GM18868 (cell line): ENCODE data around the gene HSPBP1.
"Not testable (repeated sequence)": the region's sequence is repeated elsewhere in the genome, so short reads cannot be mapped to it uniquely, and the experiment has no call there.

Source experiments
- ATAC-seq: cut with Tn5 transposase; IDR thresholded peaks from one replicate; pipeline ENCODE4 v1.9.1; 2021; ENCODE audit warnings: mild to moderate bottlenecking, moderate library complexity; ENCODE audit not compliant: unreplicated experiment

Gene HSPBP1, protein sequence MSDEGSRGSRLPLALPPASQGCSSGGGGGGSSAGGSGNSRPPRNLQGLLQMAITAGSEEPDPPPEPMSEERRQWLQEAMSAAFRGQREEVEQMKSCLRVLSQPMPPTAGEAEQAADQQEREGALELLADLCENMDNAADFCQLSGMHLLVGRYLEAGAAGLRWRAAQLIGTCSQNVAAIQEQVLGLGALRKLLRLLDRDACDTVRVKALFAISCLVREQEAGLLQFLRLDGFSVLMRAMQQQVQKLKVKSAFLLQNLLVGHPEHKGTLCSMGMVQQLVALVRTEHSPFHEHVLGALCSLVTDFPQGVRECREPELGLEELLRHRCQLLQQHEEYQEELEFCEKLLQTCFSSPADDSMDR

DNA sequence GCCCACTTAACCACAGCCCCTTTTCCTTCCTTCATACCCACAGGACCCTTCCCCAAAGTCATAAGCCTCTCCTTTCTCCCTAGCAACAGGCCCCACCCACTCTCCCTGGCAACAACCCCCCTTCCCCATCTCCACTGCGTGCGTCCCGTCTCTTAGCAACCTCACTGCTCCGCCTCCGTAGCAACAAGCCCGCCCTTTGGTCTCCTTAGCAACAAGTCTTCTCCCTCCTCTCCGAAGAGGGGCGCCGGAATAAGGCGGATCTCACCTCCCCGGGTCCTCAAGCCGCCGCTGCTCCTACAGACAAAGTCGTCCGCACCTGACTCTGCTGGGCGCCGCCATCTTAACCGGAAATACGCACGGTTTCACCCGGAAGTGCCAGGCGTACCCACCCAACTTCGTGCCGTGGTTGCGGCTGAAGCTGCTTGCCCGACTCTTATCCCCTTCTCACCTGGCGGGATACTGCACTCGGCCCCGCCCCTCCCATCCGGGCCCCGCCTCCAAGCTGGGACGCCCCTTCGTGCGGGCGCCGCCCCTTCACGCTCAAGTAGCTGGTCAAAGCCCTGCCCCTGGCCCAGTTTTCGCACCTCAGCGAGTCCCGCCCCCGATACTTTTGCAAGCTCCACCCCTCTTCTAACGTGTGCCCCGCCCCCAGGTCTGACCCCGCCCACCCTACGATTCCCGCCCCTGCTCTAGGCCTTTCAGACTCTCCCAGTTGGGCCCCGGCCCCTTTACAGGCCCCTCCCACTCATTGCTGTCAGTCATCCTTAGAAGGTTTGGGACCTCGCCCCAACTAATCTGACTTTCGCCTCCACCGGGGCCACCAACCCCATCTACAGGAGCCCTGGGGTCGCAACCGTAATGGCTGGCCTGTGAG, at the start of gene HSPBP1:
HSPBP1 (minus strand) TSS at position 341 of the 874 bp plus-strand sequence. CDS start 502 bp downstream, outside the sequence.
- ATAC-seq: peak; percentile 73

DNA sequence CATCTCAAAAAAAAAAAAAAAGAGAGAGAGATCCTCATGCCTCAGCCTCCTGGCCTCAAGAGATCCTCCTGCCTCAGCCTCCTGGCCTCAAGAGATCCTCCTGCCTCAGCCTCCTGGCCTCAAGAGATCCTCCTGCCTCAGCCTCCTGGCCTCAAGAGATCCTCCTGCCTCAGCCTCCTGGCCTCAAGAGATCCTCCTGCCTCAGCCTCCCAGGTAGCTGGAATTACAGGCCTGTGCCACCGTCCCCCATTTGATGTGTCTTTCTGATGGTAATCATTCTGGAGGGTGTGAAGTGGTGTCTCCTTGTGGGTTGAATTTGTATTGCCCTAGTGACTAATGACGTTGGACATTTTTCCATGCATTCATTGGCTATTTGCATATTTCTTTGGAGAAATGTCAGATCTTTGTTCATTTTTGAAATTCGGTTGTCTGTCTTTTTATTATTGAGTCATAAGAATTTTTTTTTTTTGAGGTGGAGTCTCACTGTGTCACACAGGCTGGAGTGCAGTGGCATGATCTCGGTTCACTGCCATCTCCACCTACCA, 48.9 kb upstream of the HSPBP1 start:
- not testable (repeated sequence) for ATAC-seq

DNA sequence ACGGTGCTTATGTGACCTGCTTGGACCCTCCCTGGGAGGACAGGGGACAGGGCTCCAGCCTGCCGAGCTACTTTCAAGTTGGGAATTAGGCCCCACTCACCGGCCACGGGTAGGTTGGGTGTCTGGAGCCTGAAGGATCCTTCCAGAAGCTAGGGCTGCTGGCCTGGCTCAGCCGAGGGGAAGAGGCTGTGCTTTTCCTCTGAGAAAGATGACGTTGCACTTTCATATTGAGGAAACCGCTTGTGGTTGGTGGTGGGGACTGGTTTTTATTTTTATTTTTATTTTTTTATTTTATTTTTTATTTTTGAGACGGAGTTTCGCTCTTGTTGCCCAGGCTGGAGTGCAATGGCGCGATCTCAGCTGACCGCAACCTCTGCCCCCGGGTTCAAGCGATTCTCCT, 45.3 kb upstream of the HSPBP1 start, which contains the start of gene TMEM150B:
TMEM150B (minus strand) TSS at position 170 of the 400 bp plus-strand sequence. CDS start 4,305 bp downstream, outside the sequence.
- no peak for ATAC-seq

DNA sequence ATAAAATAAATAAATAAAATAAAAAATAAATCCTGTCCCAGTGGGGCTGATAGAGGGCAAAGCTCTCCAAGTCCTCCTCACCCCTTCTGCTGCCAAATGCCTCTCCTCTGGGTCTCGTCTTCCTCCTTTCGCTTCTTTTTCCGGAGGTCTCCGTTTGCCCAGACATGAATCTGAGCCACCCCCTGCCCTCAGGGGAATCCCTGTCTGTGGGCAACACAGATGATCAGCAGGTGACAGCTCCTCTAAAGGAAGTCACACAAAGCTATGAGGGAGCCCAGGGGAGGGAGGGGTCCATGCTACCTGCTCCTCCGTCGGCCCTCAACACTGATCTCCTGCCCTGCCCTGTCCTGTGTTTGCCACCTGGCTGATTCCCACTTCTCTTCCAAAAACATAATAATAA, 44.8 kb upstream of the HSPBP1 start:
- no peak for ATAC-seq

DNA sequence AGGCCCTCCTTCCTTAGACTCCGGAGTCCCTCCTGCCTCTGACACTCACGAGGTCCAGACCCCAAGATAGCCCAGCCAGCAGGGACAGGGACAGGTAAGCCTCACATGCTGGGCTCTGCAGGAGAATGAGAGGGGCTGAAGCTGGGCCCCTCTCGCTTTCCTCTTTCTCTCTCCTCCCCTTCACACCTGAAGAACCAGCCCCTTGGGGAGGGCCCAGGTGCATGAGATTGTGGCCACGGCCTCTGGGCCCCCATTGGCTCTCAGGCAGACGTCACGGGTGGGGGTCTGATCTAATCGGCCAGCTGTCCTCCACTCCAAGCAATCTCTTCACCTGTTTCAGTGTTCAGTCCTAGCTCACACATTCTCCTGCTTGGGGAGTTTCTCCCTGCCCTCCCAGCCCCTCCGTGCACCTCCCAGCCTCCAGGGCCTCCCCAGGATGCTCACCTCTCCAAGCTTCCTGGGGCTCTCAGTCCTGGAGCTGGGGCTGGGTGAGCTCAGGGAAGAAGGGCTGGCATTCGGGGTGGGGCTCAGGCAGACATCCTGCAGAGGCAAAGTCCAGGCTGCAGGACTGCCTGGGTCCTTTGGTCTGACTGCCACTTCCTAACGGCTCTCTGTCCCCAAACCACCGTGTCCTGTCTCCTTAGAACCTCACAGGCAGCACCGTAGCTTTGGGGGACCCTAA, 42.4 kb upstream of the HSPBP1 start:
- ATAC-seq: no peak

DNA sequence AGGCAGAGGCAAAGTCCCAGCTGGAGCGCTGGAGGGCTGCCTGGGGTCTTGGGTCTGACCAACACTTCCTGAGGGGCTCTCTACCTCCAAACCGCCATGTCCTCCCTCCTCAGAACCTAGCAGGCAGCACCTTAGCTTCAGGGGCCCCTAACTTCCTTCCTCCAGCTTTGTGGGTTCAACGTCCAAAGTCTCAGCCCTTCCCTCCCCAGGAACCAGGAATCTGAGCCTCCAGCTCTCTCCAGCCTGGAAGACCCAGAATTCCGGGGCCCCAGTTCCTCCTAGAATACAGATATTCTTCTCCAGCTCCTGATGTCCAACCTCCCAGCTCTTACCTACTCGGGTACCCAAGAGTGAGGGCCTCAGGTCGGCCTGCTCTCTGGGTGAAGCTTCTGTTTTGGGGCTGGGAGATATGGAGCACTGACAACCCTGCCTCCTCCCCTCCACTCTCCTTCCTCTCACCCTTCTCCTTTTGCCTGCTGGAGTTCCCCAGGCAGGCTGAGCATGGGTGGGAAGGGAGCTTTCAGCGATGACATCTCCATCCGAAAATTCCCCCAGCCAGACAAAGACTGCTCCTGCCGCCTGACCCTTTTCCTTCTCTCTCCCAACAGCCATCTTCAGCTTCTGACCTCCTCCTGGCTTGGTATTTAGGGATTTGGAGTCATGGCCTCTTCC, 41.7 kb upstream of the HSPBP1 start:
- ATAC-seq: no peak

DNA sequence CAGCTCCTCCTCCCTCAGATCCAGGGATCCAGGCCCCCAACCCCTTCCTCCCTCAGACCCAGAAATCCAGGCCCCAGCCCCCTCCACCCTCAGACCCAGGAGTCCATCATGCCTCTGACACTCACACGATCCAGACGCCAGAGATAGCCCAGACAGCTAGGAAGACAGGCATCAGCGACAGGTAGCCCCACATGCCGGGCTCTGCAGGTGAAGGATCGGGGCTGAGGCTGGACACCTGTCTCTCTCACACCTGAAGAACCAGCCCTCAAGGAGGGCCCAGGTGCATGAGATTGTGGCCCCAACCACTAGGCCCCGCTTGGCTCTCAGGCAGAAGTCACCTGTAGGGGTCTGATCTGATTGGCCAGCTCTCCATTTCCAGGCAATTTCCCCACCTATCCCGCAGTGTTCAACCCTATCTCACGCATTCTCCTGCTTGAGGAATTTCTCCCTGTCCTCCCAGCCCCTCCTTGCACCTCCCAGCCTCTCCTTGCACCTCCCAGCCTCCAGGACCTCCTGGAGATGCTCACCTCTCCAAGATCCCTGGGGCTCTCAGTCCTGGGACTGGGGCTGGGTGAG, 41.0 kb upstream of the HSPBP1 start:
- ATAC-seq: no peak

DNA sequence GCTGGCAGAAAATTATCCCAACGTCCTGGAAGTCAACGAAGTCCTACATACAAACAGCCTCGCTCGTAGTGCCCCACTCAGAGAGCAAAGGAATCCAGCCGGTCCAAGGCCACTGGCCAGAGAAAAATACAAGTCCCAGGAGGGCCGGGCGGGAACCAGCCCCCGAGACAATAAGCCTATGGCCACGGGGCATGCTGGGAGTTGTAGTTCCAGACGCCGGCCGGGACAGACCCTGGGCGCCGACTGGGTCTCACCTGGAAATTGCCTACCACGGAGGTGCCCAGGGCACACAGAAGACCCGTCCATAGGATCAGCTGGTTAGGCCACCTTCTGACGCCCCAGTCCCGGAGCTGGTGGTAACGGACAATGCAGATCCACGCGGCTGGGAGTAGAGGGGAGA, 39.9 kb upstream of the HSPBP1 start:
- no peak for ATAC-seq

DNA sequence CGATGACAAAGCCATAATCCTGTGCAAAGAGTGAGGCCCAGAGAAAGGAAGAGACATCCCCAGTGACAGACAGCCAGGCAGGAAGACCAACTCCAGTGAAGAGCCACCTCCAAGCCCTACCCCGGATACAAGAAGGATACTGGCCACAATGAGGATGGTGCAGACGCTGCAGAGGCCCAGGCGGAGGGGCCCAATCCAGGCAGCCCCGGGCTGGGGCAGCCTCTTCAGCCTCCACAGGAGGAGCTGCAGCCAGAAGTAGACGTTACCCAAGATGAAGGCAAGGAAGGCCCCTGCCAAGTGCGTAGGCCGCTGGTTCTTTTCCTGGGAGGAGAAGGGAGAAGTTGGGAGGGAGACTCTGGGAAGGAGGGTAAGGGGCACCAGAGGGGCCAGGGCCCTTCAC, 36.7 kb upstream of the HSPBP1 start:
- no peak for ATAC-seq

DNA sequence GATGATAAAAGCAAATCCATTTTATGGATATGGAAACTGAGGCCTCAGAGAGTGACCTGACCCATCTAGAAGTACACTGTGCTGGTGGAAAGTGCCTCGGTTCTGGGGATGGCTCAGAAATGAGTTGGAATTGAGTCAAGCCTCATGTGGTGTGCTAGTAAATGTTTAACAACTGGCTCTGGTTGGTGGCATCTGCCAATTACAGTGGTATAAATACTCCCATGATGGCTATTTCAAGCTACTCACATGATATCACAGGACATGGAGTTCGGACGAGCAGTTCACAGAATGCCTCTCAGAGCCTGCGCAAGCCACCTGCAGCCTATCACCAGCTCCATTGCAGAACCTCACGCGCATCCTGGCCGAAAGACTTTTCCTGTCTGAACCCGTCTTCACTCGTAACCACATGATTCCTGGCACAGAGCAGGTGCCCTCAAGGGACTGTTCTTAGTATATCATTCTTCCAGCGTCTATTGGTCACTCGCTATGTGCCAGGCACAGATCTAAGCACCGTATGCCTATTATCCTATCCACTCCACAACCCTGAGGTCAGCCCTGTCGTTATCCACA, 36.1 kb upstream of the HSPBP1 start:
- no peak for ATAC-seq

DNA sequence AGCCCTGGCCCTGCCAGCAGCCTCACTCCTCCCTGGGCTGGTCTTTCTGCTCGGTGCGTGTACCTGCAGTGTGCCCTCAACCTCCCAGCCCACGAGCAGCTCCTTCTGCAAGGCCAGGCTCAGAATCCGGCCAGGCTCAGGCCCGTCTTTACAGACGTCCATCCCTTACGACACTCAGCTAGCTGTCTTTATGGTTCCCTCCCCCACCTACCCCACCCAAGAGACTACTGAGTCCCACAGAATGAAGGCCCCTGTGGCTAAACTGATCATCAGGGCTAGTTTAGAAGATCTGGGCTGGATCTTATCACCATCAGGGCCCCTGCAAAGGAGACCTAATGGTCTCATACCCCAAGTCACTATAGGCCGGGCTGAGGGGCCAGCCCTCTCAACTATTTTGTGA, 34.5 kb upstream of the HSPBP1 start:
- no peak for ATAC-seq

DNA sequence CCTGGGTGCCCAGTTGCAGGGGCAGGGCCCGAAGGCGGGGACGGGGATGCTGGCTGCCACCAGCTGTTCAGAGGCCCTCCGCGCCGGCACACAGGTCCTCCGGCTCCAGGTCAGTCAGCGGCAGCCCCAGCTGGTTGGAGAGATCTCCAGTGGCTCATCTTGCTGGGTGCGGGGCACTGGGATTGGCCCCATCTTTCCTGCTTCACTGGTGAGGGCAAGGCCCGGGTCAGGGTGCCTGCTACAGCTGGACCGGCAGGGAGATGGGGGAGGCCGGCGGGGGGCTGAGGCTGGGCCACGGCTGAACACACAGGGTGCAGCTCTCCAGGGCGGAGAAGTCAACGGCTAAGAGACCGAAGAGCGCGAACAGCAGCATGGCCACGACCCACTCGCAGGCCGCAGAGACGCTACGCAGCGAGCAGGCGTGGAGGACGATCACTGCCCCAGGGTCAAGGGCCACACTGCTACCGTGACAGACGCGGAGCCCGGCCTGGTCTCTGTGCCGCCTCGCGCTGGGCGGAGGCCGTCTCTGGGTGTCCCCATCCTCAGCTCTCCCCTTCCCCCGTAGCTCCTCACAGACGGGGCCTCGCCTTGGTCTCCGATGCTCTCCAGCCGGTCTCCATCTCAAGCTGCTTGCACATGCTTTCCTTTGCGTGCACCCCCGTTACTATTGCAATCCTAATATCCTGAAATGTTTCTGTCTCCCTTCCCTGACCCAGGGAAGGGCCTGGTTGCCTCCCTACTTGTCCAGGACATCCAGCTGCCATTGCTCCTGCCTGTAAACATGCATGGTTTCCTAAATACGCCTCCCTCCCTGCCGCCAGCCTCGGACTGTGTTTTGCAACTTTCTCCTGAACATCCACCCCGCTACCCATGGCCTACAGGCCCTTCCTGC, 33.0 kb upstream of the HSPBP1 start:
- no peak for ATAC-seq

DNA sequence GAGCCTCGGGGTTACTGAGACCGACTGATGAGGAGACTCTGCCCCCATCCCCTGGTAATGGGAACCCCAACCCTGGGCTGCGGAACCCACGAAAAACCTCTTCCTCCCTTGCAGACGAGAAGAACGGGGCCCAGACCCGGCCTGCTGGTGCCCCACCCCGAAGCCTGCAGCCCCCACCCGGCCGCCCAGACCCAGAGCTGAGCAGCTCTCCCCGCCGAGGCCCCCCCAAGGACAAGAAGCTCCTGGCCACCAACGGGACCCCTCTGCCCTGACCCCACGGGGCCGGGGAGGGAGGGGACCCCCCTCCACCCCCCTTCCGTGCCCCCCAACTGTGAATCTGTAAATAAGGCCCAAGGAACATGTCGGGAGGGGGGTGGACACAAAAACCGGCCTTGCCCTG, 31.9 kb upstream of the HSPBP1 start:
- no peak for ATAC-seq

DNA sequence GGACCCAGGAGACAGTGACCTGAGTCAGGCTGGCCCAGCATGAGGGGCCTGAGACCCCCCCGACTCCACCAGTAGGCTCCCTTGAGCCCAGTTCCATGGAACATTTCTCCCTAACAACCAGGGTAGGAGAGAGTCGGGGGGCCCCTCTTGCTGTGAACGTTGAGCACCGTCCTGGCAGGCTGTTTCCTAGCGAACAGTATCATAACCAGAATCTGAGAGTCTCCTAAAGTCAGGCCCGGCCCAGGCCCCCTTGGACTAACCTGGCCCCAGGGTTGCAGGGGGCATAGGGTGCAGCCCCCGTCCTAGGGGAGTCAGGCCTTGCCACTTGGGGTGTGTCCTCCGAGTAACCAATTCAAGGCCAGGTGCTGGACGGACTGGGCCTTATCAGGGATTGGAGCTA, 31.5 kb upstream of the HSPBP1 start:
- ATAC-seq: no peak

DNA sequence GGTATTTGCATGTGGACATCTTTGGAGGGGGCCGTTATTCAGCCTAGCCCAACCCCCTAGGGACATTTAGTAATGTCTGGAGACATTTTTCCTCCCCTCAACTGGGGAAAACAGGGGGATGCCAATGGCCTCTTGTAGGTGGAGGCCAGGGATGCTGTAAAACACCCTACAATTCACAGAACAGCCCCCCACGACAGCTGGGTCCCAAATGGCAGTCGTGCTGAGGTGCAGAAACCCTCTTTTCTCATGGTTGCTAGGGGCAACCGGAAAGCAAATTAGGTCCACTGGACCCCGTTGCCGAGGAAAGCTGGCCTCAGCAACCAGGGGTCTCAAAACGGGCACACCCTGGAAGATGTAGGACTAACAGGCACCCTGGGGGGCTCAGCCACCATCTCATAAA, 30.6 kb upstream of the HSPBP1 start:
- ATAC-seq: no peak

DNA sequence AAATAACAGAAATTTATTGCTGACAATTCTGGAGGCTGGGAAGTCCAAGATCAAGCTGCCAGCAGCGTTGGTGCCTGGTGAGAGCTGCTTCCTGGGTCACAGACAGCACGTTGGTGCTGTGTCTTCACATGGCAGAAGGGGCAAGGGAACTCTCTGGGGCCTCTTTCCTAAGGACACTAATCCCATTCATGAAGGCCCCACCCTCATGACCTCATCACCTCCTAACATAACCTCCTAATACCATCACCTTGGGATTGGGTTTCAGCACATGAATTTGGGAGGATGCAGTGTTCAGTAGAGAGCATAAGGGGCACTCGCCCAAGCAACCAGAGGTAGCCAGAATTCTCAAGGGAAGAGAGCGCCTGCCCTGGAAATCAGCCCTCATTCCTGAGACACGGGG, 29.5 kb upstream of the HSPBP1 start:
- no peak for ATAC-seq

DNA sequence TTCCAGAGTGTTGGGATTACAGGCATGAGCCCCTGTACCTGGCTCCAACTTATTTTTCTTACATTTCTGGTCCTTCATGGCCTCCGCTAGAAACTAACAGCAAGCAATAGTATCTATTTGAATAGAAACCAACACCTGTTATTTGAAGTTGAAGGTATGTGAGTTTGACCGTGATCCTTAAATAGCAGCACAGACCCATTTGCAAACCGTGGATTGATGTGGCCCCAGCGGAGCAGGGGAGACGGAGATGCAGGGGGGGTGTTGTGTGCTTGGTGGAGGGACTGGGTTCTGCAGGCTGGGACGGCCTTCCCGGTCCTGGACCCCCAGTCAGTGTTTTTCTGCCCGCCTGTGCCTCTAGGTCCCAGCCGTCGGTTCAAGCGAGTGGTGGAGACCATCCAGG, 28.4 kb upstream of the HSPBP1 start:
- ATAC-seq: no peak

DNA sequence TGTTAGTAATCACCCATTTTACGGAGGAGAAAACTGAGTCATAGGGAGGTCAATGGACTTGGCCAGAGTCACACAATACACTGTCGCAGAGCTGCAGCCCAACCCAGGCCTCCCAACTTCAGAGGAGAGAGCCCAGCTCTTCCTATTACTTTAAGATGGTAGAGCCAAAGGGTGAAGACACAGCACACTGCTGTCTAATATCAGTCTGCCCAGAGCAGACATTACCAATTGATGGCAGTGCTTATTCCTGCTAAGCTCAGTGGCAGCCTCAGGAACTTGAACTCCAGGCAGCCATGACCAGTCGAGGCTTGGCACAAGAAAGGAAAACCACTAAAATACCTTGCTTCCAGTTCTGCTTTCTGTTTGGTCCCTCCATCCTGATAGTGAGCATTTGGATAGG, 26.8 kb upstream of the HSPBP1 start:
- no peak for ATAC-seq

DNA sequence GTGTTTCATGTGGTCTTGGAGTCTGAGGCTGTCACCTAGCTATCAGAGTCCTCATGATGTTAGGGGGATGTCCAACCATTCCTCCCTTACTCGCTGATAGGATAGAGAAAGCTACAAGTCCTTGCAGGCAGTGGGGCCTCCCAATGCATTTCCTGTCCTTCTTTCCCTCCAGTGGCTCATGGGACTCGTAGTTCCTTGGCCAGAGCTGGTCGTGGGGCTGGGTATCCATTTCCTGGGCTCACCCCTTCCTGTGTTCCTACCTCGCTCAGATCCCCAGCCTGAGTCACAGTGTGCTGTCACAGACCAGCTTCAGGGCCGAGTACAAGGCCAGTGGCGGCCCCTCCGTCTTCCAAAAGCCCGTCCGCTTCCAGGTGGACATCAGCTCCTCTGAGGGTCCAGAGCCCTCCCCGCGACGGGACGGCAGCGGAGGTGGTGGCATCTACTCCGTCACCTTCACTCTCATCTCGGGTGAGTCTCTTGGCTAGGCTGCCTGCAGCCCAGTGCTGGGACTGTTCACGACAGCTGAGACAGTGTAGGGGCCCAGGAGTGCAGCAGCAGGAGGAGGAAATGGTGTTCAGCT, 26.2 kb upstream of the HSPBP1 start:
- ATAC-seq: no peak
